Fibroblast of lung (primary cell): ENCODE measurements around the gene LDLRAD3. TPM values are rescaled to one million over a fixed set of nuclear protein-coding genes. Genes with fewer than 3 reads are reported as not detected.

ENCODE experiments used
- DNase-seq, 2 donors: peaks; one replicate each; pipeline versions ENCODE4 v3.0.0 to v3.0.0-alpha.2; 2010; ENCODE audit warnings: low read depth in 2 of 2
- H2AFZ ChIP-seq: 2 replicates; pipeline ENCODE4 v1.5.1; 2012; ENCODE audit warnings: low read length, control low read depth, inconsistent platforms
- H3K27ac ChIP-seq: 2 replicates; pipeline ENCODE4 v1.5.1; 2011; ENCODE audit warnings: low read length, control low read depth; ENCODE audit not compliant: insufficient read depth
- H3K27me3 ChIP-seq: 2 replicates; pipeline ENCODE4 v1.5.1; 2011; ENCODE audit warnings: mild to moderate bottlenecking, low read length; ENCODE audit not compliant: control insufficient read depth, insufficient read depth
- H3K36me3 ChIP-seq: 2 replicates; pipeline ENCODE4 v1.5.1; 2011; ENCODE audit warnings: low read length; ENCODE audit not compliant: control insufficient read depth, insufficient read depth
- H3K4me1 ChIP-seq: 2 replicates; pipeline ENCODE4 v1.5.1; 2011; ENCODE audit warnings: low read length; ENCODE audit not compliant: control insufficient read depth, insufficient read depth; ENCODE audit errors: extremely low read depth
- H3K4me2 ChIP-seq: 2 replicates; pipeline ENCODE4 v1.5.1; 2011; ENCODE audit warnings: low read length, control low read depth; ENCODE audit not compliant: insufficient read depth; ENCODE audit errors: extremely low read depth
- H3K4me3 ChIP-seq, 4 experiments: fragments of 200-600 bp in 1 of 4; sonication (generic) in 1 of 4; replicated peaks in 1 of 4; 2 replicates each; pipeline ENCODE4 v1.5.1; 2011 to 2016; ENCODE audit warnings: low read length in 4 of 4, low read depth in 3 of 4, mild to moderate bottlenecking in 3 of 4, control low read depth in 2 of 4, inconsistent platforms in 1 of 4, mixed read lengths in 1 of 4; ENCODE audit not compliant: insufficient read depth in 1 of 4; ENCODE audit errors: control extremely low read depth in 1 of 4
- H3K79me2 ChIP-seq: 2 replicates; pipeline ENCODE4 v1.5.1; 2012; ENCODE audit warnings: mild to moderate bottlenecking, low read length, inconsistent platforms; ENCODE audit not compliant: control insufficient read depth, insufficient read depth
- H3K9ac ChIP-seq: 2 replicates; pipeline ENCODE4 v1.5.1; 2011; ENCODE audit warnings: mild to moderate bottlenecking, low read length, control low read depth; ENCODE audit not compliant: insufficient read depth
- H3K9me3 ChIP-seq: 2 replicates; pipeline ENCODE4 v1.5.1; 2012; ENCODE audit warnings: low read depth, low read length; ENCODE audit not compliant: control insufficient read depth, insufficient read depth
- H4K20me1 ChIP-seq: 2 replicates; pipeline ENCODE4 v1.5.1; 2011; ENCODE audit warnings: low read length; ENCODE audit not compliant: control insufficient read depth, insufficient read depth; ENCODE audit errors: extremely low read depth
- CTCF ChIP-seq, 2 donors: IDR thresholded peaks in 1 of 2; conservative IDR thresholded peaks in 1 of 2; 1 replicate in 1 of 2; 2 replicates in 1 of 2; pipeline ENCODE4 v1.5.1; 2011 to 2012; ENCODE audit warnings: low read length in 2 of 2, control low read depth in 1 of 2, inconsistent platforms in 1 of 2, low read depth in 1 of 2, mild to moderate bottlenecking in 1 of 2
- EZH2 ChIP-seq: IDR thresholded peaks from 2 replicates; pipeline ENCODE4 v1.5.1; 2012; ENCODE audit warnings: low read length, control low read depth, mild to moderate bottlenecking; ENCODE audit errors: missing control alignments
- polyA plus RNA-seq, 2 donors: library from polyadenylated mRNA; depleted of rRNA in 1 of 2; stranded (reverse) in 1 of 2; unstranded in 1 of 2; fragments of >200 nt; gene quantifications; 2 replicates each; pipeline ENCODE4 v1.2.1, GENCODE V29; 2011 to 2012; ENCODE audit warnings: missing spikeins in 1 of 2
- total RNA-seq: library from RNA; depleted of rRNA; stranded (reverse); fragments of >200 nt; gene quantifications from 2 replicates; pipeline ENCODE4 v1.2.1, GENCODE V29; 2014

LDLRAD3 gene
- total and polyA plus RNA-seq, 2 donors (not counting 1 experiment from before 2014, with no cell fraction given): 3.8 to 7.8 TPM

- no peaks in the 10 kb centered on the region for H3K4me1 ChIP-seq
- no peaks in the 10 kb centered on the region for H3K36me3 ChIP-seq
- DNase-seq: no peak
- no peak for TF ChIP-seq EZH2
- no peak for TF ChIP-seq CTCF (conservative IDR thresholded peaks at IDR 0.05 in 1 of 2, IDR thresholded peaks at IDR 0.05 in 1 of 2; ENCODE audit: low read depth in 1 of 2, low read length in 2 of 2)
- no peaks in the 10 kb centered on the region for H3K79me2 ChIP-seq
- H2AFZ ChIP-seq: no peak overlapping the region
- no peaks in the 10 kb centered on the region for H4K20me1 ChIP-seq
- no peak overlapping the region for H3K4me2 ChIP-seq
- H3K27ac ChIP-seq: no peak overlapping the region
- no peak overlapping the region for H3K4me3 ChIP-seq
- no peaks in the 10 kb centered on the region for H3K9me3 ChIP-seq
- H3K27me3 ChIP-seq: no peaks in the 10 kb centered on the region
- H3K9ac ChIP-seq: no peak overlapping the region
Measured at GRCh38 chr11:36105743-36106581, 162.1 kb downstream of the LDLRAD3 start.

- no peaks in the 10 kb centered on the region for H3K27me3 ChIP-seq
- no peaks in the 10 kb centered on the region for H3K79me2 ChIP-seq
- H4K20me1 ChIP-seq: no peaks in the 10 kb centered on the region
- H3K9me3 ChIP-seq: no peaks in the 10 kb centered on the region
- DNase-seq: no peak
- no peaks in the 10 kb centered on the region for H3K36me3 ChIP-seq
- H3K4me3 ChIP-seq: no peak overlapping the region
- H3K9ac ChIP-seq: no peak overlapping the region
- no peaks in the 10 kb centered on the region for H3K4me1 ChIP-seq
- TF ChIP-seq CTCF (conservative IDR thresholded peaks at IDR 0.05 in 1 of 2, IDR thresholded peaks at IDR 0.05 in 1 of 2; ENCODE audit: low read depth in 1 of 2, low read length in 2 of 2) (no peak), EZH2 (no peak)
- no peak overlapping the region for H3K27ac ChIP-seq
- no peak overlapping the region for H2AFZ ChIP-seq
- no peak overlapping the region for H3K4me2 ChIP-seq
Measured at GRCh38 chr11:36107547-36107946, 163.7 kb downstream of the LDLRAD3 start.

- TF ChIP-seq EZH2 (no peak), CTCF (conservative IDR thresholded peaks at IDR 0.05 in 1 of 2, IDR thresholded peaks at IDR 0.05 in 1 of 2; ENCODE audit: low read depth in 1 of 2, low read length in 2 of 2) (no peak)
- H3K9me3 ChIP-seq: no peaks in the 10 kb centered on the region
- H3K4me3 ChIP-seq: no peak overlapping the region
- no peak overlapping the region for H3K4me2 ChIP-seq
- no peaks in the 10 kb centered on the region for H3K4me1 ChIP-seq
- DNase-seq: no peak
- H3K27ac ChIP-seq: no peak overlapping the region
- no peaks in the 10 kb centered on the region for H3K36me3 ChIP-seq
- H2AFZ ChIP-seq: no peak overlapping the region
- H4K20me1 ChIP-seq: no peaks in the 10 kb centered on the region
- no peaks in the 10 kb centered on the region for H3K27me3 ChIP-seq
- no peak overlapping the region for H3K9ac ChIP-seq
- H3K79me2 ChIP-seq: no peaks in the 10 kb centered on the region
Measured at GRCh38 chr11:36108881-36109589, 165.2 kb downstream of the LDLRAD3 start.
